Activated naive CD4-positive, alpha-beta T cell (primary cell): ENCODE results near the gene SENP1.
"Not testable (repeated sequence)": the region's sequence is repeated elsewhere in the genome, so short reads cannot be mapped to it uniquely, and the experiment has no call there.

Experiments
- DNase-seq, 4 experiments: peaks; one replicate each; lab custom pipeline; 2025; lab: John Stamatoyannopoulos, UW

Gene SENP1

DNA sequence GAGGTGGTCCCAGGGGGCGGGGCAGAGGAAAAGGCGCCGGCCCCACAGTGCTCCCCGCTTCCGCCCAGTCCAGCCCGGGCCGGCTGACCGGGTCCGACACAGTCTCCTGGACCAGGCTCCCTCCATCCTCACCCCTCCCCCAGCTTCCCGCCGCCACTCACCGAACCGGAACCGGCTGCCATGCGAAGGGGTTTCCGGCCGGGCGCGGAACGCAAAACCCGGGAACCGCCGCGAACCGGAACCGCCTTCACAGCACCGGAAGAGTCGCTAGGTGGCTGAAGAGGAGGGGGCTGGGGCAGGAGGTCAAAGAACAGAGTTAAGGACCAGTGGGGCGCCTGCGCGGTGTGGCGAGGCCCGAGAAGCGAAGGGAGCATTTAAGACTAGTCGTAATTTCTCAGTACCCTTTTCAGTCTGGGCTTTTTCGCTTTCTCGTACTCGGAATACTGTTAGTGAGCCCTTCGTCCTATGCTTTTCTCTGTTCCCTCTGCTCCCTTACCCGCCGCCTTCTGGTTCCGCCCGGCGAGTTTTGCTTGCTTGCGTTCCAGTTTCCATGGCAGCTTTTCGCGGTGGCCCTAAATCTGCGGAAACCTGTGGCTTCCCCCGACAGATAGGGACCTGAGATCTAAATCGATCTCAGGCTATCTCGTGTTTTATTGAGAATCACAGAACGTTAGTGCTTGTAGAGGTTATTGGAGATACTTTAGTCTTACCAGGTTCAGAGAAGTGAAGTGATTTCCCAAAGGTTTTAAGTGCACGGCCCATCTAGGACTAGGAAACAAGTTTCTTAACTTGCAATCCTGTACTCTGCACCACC is at the start of gene SENP1:
Gene SENP1, minus strand, starts transcription at position 213 of the 814 bp plus-strand sequence. CDS start 4,607 bp downstream, outside the sequence.
- peak; percentile 82 to 88 (median 86) for DNase-seq

DNA sequence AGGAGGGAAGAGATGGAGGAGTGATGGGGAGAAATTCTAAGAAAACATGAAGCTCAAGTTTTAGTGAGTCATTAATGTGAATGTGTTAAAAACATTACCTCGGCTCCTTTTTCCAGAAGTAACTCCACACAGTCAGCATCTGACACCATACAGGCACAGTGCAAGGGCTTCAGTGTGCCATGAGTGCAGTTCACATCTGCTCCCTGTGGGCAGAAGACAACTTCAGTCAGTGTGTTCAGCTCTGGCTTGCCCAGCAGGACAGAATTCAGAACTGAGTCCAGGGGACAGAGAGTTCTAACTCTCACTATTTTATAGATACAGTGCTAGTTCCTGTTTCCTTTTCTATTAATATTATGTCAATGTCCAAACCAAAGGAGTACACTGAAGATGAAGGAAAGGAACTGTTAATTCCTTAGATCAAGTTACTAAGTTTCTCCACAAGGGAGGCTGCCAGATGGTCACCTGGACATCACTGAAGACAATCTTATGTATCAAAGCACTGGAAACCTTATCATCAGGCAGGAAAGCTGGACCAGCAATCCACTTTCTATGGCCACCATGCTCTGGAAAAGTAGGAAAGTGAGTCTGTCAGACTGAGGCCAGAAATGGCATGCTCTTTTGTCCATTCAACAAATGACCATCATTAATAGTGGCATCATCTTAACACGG is 45.4 kb upstream of the SENP1 start:
- no peak for DNase-seq

DNA sequence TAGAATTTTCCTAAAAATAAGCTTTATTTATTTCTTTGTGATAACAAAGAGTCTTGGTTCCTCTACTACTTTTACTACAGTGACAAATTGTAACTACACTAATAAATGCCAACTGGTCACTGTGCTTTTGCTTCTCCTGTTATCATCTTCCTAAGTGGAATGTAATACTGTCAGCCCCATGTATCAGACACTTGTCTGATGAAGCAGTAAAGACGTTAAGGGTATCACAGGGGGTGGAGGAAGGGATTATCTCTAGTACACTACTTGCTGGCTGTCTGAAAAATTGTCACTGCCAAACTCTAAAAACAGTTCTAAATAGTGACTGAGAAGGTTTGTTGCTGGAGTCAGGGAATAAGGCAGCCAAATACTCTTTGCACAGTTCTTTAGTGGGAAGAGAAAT is 40.1 kb upstream of the SENP1 start:
- no peak for DNase-seq

DNA sequence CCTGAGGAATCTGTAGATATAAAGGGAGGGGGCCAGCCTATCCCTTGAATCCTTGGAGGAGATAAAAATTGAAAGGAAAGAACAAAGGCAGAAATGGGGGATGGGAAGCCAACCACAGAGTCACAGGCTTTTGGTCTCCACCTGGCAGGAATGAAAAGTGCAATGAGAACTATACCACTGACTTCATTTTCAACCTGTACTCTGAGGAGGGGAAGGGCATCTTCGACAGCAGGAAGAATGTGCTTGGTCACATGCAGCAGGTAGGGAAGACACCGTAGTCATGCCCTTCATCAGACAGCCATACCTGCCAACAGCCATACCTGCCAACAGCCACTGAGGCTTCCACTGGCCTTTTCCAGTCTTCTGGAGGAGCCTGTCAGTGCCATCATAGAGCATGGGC is 38.0 kb upstream of the SENP1 start:
- DNase-seq: no peak

DNA sequence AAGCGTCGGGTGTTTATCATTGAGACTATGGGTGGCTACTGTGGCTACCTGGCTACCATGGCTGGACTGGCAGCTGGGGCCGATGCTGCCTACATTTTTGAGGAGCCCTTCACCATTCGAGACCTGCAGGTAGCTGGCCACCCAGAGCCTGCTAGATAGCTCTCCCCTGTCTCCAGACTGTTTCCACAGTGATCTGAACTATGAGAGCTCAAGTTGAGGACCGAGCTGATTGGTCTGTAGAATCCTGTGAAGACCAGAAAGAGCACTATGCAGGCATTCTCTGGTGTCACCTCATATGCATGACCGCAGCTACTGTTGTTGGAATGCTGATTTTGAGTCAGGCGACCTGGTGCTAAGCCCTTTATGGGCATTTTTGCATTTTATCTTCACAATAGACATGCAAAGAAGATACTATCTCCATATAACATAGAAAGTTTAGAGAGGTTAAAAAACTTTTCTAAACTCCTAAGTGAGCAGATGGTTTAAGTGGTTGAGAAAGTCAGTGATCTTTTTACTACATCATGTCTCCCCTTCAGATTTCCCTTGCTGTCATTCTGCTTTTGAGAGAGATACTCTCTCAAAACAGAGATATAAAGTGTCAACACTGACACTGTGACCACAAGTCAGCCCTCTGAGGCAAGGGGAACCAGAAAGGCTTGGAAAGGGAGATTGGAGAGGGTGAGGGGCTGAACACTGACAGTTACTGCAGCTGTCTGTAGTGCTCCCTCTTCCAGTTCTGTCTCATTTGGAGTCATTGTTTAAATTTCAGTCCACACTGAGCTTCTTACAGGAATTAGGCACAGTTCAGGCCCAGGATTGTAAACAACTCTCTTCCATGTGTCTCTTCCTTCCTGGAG is 37.2 kb upstream of the SENP1 start:
- no peak for DNase-seq

DNA sequence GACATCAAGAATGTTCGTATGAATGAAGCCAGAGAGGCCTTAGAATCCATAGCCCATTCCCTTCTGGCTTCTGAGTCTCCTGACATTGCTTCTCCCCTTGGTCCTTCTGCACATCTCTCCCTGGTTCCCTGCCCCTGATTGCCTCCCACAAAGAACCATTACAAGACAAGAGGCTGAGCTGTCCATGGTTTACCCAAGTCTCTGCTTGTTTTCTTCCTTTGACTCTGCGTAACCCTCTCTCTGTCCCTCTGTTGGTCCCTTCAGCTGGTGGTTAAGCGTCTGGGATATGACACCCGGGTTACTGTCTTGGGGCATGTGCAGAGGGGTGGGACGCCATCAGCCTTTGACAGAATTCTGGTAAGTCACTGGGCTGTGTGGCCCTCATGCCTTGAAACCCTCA is 29.1 kb upstream of the SENP1 start:
- DNase-seq: no peak

DNA sequence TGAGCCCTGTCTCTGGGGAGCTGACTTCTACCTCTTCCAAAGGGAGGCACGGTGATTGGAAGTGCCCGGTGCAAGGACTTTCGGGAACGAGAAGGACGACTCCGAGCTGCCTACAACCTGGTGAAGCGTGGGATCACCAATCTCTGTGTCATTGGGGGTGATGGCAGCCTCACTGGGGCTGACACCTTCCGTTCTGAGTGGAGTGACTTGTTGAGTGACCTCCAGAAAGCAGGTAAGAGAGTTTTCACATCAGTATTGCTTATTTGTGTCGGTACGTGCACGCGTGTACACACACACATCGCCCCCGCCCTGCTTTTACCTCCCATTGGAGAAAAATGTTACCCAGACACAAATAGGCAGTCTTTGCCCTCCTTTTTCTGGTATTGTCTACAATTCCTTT is 26.9 kb upstream of the SENP1 start:
- DNase-seq: no peak

DNA sequence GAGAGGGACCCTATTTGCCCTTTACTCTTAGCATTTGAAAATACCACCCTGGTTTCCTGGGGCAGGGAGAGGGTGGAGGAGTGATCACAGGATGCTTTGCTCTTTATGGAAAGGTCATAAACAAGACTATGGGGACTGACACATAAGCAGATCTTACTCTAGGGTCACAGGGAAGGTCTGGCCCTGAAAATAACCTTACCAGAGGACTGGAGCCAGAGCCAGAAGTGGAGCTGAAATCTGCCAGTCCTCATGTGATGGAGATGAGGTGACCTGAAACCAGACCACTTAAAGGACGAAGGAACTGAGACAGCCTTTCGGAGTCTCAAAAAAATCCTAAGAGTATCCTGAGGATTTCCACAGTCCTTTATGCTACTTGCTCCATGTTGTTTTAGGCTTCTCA is 25.6 kb upstream of the SENP1 start:
- DNase-seq: no peak

DNA sequence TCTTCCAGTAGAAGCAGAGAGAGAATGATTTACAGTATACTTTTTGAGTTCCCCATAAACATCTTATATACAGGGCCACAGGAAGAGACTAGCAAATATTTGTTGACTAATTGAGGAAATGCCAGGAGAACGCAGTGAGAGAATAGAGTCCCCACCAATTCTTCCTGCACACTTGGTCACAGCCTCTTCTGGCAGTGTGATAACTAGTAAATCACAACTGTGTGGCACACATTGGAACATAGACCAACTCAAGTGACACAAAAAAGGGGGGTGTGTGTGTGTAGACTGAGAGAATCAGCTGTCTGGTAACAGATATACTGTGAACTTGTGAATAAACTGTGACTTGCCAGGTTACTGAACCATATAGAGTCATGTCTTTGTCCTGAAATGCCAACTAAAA is 23.5 kb upstream of the SENP1 start:
- DNase-seq: no peak

DNA sequence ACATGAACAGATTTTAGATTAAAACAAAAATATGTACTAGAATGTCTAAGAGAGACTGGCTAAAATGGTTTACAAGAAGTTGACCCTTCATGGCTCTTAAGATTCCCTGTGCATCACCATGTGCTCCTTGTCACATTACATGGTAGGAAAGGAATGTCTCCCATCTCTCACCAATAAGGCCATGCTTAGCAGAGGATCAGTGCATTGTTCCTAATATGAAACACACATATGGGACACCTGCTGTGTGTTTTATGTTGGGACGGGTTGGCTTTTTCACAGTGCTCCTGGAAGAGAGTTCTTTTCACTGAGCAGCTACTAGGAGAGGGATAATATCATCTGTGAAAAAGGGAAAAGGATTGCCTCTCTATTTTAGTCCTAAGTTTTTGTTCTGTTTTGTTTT is 22.9 kb upstream of the SENP1 start:
- DNase-seq: no peak

DNA sequence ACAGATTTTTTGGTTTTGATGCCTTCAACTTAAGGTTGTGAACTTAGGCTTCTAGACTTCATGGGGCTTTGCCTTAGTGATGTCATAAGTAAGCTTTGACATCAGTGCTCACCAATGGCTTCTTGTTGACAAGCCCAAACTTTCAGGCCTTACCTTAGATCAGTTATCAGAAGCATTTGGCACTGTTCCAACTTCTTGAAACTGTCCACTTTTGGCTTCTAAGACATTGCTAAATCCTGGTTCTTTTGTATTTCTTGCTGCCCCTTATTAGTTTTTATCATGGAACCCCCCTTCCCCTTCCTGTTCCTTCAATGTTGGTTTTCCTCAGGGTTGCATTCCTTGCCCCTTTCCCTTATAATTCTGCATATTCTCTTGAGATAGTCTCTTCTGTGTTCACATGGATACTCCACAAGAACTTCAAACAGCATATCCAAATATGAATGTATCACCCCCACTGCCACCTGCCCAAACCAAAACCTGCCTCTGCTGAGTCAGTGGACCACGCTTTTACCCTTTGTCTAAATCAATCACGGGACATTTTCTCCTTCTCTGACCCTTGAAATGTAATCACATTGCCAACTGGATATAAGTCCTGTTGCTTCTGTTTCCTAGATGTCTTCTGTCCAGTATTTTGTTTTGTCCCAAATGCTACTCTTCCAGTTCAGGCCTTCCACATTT is 21.2 kb upstream of the SENP1 start:
- DNase-seq: no peak

DNA sequence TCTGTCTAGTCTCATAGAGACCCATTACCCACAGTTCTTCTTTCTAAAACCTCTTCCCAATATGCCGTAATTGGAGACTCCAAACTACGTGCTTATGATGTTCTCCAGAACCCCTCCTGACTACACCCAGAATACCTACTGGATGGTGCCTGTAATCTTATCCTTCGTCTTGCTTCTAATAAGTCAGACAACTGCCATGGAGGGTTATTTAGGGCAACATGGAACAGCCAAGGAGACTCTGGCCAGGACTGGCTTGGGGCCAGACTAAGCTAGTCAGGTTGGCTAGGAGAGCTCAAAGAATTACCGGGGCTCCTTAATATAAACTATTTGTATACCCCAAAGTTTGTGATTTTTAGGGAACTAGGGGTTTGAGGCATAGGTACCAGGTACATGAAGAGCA is 20.1 kb upstream of the SENP1 start:
- DNase-seq: no peak

DNA sequence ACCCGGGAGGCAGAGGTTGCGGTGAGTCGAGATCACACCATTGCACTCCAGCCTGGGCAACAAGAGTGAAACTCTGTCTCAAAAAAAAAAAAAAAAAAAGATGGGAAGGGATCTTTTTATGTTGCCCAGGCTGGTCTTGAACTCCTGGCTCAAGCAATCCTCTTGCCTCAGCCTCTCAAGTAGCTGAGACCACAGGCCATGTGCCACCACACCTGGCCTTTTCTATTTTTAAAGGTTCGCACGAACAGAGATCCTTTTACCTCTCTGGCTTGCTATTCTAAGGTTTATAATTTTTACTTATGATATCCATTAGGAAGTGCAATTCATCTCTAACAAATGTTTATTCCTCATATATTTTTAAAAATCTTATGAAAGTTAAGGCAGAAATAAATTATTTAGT is 19.7 kb upstream of the SENP1 start:
- DNase-seq: not testable (repeated sequence)

DNA sequence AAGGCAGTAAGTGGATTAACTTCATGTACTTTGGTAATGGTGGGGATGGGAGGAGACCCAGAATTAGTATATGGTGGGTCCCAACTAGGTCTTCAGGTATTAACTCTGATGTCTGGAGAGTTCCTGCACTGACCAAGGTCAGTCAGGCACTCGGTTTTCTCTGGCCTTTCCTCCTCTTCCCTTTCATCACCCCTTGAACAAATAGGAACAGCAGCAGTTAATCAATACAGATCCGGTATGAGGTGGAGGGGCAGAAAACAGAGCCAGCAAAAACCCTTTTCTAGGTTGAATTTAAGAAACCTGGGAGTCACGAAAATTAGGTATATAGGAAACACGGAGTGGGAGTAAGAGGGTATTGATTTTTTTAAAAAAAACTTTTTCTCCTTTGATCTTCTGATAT is 17.3 kb upstream of the SENP1 start:
- DNase-seq: no peak

DNA sequence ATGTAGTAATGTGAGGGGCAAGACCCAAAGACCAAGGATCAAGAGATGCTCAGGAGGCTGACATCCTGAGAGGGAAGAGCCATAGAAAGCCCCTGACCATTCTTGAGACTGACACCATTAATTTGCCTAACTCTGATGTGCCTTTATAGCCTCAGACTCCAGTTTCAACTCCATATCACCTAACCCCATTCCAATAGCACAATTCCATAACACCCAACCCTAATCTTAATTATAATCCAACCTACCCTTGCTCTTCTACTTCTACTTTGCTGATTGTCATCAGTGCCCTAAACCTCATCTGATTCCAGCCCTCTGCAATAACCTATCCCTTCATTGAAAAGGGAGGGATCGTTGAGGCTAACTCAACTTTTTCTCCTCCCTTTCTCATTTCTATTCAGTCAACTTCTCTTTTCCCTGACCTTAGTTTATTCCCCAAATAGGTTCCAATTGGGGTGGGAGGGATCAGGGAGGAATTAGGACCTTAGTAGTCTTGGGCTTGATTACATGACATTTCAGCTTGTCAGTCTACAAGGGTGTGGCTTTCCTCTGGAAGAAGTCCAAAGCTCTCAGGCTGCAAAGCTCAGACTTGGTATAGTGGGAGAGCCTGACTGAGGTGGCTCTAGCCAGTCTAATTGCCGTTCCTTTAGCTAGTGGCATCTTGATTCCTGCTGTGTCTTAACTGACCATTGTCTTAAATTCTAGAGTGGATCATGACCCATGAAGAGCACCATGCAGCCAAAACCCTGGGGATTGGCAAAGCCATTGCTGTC is 16.4 kb upstream of the SENP1 start:
- DNase-seq: no peak

DNA sequence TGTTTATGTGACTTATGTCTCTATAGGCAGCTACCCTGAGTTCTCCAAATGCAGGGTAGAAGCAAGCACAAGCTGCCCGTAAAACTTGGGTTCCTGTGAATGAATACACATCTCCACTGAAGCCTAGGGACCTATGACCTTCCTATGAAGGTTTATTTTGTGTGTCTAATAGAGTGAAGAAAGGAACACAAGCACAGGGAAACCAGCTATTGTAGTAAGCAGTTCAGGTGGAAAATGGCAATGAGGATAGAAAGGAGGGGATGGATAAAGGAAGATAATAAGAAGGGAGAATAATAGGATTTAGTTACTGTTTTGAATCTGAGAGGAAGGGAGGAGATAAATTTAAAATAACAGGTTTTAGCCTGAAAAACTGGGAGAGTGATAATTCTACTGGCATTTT is 15.6 kb upstream of the SENP1 start:
- no peak for DNase-seq

DNA sequence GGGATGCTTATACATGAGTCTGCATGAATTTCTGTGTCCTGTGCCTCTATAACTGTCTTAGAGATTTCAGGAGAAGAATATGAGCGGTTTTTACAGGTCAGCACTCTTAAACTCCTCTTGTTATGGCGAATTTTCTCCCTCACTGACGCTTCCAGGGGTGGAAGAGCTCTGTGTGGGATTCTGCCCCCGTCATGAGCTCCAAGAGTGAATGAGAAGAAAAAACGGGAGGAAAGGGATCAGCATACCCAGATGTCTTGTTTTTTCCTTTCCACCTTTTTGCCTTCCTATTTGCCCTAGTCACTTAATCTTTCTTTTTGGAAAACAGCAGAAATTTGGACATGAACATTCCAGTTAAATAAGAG is 13.9 kb upstream of the SENP1 start:
- DNase-seq: no peak

DNA sequence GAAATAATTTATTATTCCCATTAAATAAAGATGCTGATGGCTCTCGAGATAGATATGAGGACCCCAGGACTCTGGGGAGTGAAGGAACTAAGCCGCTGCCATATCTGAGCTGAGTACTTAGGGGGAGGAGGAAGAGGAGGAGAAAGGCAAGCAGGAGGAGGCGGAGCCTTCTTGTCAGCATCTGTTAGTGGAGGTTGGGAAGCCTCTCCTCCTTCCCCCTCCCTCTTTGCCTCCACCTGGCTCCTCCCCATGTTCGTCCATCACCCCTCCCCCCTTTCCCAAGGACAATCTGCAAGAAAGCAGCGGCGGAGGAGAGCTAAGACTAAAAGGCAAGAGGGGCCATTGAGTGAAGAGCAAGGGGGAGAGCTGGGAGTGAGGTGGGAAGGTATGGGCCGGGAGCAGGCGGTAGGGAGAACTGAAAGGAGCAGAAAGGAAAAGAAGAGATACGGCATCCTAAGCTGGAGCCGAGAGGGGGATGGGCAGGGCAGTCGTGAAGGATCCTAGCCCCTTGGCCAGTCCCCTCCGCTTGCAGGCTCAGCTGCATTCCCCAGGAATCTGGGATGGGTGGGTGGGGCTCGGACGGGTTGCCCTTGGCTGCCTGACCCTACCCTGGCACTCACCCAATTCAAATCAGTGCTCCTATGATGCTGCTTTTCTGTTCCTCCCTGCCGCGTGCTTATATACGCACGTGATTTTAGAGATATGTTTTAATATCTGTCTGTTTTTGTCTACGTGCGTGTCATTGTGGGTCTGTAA is 13.4 kb upstream of the SENP1 start, which contains the start of gene PFKM:
Gene PFKM, plus strand, starts transcription at position 287 of the 756 bp plus-strand sequence. CDS start 3,411 bp downstream, outside the sequence.
- DNase-seq: peak in 3 of 4 experiments; percentile 5 to 26 (median 8)

DNA sequence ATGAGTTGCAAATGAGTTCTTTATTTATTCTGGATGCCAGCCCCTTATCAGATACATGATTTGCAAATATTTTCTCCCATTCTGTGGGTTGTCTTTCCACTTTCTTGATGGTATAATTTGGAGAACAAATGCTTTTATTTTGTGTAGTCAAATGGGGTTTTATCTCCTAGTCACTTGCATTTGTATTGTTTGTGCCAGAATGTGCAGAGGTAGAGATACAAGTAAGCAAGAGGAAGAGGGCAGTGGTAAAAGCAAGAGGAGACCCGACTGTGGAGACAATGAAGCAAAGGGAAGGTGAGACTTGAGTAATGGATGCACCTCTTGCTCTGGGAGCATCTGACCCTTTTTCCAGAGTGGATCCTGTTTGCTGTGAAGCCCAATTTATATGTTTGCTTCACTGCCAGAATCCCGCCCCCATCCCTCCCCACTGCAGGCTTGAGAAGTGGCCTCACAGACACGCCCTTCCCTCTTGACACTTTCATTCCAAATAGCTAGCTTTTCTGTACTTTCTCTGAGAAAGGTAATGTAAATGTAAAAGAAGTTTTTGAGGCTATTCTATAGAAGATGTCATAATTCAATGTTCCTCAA is 12.5 kb upstream of the SENP1 start:
- DNase-seq: no peak

DNA sequence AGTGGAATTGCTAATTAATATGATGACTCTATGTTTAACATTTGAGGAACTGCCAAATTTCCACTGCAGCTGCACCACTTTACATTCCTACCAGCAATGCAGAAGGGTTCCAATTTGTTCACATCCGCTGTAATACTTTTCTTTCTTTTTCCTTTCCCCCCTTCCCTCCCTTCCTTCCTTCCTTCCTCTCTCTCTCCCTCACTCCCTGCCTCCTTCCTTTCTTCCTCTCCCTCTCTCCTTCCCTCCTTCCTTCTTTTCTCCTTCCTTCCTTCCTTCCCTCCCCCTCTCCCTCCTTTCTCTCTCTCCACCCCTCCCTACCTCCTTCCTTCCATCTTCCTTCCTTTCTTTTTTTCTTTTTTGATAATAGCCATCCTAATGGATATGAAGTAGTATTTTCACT is 10.1 kb upstream of the SENP1 start:
- no peak for DNase-seq
